GM18526 (cell line): Measurements from ENCODE around the gene SYCP2.

ENCODE experiments used
- POLR2A ChIP-seq: IDR thresholded peaks from 3 replicates; pipeline ENCODE4 v1.6.1; 2011; ENCODE audit not compliant: insufficient read length; ENCODE audit errors: extremely low read depth

SYCP2 gene

GRCh38 chr20:59933849-59934585, 580 bp upstream of the SYCP2 start:
- TF ChIP-seq POLR2A = no peak

- TF ChIP-seq POLR2A = no peak
These were observed 681 bp downstream of the SYCP2 start for GRCh38 chr20:59932616-59933295.

GRCh38 chr20:59931511-59932312, 1.7 kb downstream of the SYCP2 start:
- TF ChIP-seq POLR2A = no peak

GRCh38 chr20:59925899-59926298, 7.5 kb downstream of the SYCP2 start:
- no peak for TF ChIP-seq POLR2A

- no peak for TF ChIP-seq POLR2A
These were observed 8.1 kb downstream of the SYCP2 start for GRCh38 chr20:59925359-59925758.

GRCh38 chr20:59923514-59923913, 9.9 kb downstream of the SYCP2 start:
- no peak for TF ChIP-seq POLR2A

- TF ChIP-seq POLR2A = no peak
These were observed 12.5 kb downstream of the SYCP2 start for GRCh38 chr20:59920944-59921343.

GRCh38 chr20:59912609-59913008, 20.8 kb downstream of the SYCP2 start:
- TF ChIP-seq POLR2A = no peak

GRCh38 chr20:59911041-59911440, 22.4 kb downstream of the SYCP2 start:
- no peak for TF ChIP-seq POLR2A

- no peak for TF ChIP-seq POLR2A
These were observed 24.6 kb downstream of the SYCP2 start for GRCh38 chr20:59908855-59909254.

- no peak for TF ChIP-seq POLR2A
These were observed 29.8 kb downstream of the SYCP2 start for GRCh38 chr20:59903621-59904020.

- no peak for TF ChIP-seq POLR2A
These were observed 31.0 kb downstream of the SYCP2 start for GRCh38 chr20:59902470-59902869.

- no peak for TF ChIP-seq POLR2A
These were observed 37.5 kb downstream of the SYCP2 start for GRCh38 chr20:59895908-59896307.

GRCh38 chr20:59891581-59891980, 41.9 kb downstream of the SYCP2 start:
- no peak for TF ChIP-seq POLR2A

- TF ChIP-seq POLR2A = no peak
These were observed 45.4 kb downstream of the SYCP2 start for GRCh38 chr20:59888050-59888449.

- TF ChIP-seq POLR2A = no peak
These were observed 48.9 kb downstream of the SYCP2 start for GRCh38 chr20:59884494-59884893.
